ENCODE results near the gene DDX4.

DNA sequence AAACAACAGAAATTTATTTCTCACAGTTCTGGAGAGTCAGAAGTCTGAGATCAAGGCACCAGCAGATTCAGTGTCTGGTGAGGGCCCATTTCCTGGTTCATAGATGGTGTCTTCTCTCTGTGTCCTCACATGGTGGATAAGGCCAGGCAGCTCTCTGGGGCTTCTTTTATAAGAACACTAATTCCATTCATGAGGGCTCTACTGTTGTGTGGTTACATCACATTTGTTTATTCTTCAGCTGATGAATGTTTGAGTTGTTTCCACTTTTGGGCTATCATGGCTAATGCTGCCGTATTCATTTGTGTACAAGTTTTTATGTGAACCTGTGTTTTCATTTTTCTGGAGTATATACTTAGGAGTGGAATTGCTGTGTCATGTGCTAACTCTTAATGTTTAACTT lies 35.2 kb downstream of the DDX4 start:
- TF ChIP-seq, protein P1, sequence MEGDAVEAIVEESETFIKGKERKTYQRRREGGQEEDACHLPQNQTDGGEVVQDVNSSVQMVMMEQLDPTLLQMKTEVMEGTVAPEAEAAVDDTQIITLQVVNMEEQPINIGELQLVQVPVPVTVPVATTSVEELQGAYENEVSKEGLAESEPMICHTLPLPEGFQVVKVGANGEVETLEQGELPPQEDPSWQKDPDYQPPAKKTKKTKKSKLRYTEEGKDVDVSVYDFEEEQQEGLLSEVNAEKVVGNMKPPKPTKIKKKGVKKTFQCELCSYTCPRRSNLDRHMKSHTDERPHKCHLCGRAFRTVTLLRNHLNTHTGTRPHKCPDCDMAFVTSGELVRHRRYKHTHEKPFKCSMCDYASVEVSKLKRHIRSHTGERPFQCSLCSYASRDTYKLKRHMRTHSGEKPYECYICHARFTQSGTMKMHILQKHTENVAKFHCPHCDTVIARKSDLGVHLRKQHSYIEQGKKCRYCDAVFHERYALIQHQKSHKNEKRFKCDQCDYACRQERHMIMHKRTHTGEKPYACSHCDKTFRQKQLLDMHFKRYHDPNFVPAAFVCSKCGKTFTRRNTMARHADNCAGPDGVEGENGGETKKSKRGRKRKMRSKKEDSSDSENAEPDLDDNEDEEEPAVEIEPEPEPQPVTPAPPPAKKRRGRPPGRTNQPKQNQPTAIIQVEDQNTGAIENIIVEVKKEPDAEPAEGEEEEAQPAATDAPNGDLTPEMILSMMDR (IDR thresholded peaks at IDR 0.05) = no peak
- no peak for TF ChIP-seq POLR2A (IDR thresholded peaks at IDR 0.05)

Measured in thyroid gland (tissue), 4 donors.